ENCODE results near the gene ULK4.

Gene ULK4

DNA sequence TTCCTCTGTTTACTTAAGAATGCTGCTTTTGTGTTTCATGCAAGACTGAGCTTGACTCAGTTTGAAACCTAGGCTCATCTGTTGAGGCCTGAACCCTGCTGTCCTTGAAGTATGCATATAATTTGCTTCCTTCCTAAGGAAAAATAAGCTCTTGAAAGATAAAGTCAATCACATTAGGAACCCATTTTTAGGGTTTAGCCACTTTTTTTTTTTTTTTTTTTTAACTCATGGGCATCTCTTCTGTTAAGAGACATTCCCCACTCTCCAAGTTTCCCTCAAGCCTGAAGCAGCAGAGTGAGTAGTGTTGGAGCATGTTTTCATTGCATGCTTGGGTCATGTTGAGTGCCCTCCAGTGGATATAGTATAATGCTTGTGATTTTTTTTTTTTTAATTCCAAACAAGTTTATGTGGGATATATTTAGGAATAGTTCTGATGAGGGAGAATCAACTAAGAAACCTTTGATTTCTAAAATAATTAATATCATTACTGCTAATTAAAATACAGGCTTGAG, 759.0 kb downstream of the ULK4 start:
- DNase-seq (ENCODE audit: low read depth in 1 of 2, low spot score in 1 of 2): no peak

DNA sequence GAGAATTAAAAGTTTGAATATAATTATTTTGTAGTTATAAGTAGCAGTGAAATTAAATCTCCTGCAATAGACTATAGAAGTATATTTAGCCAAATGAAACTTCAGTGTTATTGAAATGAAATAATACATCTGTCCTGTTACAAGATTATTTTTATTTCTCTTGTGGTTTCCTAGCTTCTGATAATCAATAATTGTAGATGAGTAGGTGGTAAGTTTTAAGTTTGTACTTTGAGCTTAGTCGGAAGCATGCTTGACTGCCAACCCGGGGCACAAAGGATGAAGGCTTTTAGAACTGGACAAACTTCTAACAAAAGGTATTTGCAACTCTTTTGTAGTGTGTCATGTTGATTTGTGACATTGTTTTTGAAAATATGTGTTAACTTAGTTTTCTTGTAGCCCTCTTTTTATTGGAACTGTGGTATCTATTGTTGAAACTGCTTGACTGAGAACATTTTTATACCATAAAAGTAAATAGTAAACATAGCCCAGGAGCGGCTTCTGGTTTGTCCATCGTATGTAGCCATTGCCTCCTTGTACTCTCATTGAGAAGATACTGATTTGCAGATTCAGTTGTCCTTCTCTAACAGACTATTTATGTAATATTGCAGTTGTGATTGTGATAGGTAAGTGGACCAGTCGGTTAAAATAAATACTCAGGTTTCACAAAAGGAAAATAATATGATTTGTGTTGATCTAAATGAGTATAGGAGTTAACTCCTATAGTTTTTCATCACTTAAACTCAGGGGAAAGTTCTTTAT, 759.6 kb downstream of the ULK4 start:
- DNase-seq (ENCODE audit: low read depth in 1 of 2, low spot score in 1 of 2): no peak

DNA sequence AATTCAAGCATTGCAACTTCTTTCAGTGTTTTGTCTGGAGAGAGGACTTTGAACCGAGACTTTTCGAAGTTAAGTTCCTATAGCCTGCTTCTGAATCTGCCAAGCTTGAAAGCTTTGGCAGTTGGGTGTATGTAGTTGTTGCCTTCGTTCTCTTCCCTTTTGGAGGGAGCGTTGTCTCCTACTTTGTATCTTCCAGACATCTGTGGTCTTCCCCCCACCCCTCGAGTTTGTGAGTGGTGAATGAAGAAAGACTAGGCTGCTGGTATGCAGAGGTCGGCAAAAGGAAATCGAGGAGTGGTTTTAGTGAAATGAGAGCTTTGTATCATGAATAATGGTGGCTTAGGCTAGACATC, 761.3 kb downstream of the ULK4 start:
- no peak for DNase-seq (ENCODE audit: low read depth in 1 of 2, low spot score in 1 of 2)

DNA sequence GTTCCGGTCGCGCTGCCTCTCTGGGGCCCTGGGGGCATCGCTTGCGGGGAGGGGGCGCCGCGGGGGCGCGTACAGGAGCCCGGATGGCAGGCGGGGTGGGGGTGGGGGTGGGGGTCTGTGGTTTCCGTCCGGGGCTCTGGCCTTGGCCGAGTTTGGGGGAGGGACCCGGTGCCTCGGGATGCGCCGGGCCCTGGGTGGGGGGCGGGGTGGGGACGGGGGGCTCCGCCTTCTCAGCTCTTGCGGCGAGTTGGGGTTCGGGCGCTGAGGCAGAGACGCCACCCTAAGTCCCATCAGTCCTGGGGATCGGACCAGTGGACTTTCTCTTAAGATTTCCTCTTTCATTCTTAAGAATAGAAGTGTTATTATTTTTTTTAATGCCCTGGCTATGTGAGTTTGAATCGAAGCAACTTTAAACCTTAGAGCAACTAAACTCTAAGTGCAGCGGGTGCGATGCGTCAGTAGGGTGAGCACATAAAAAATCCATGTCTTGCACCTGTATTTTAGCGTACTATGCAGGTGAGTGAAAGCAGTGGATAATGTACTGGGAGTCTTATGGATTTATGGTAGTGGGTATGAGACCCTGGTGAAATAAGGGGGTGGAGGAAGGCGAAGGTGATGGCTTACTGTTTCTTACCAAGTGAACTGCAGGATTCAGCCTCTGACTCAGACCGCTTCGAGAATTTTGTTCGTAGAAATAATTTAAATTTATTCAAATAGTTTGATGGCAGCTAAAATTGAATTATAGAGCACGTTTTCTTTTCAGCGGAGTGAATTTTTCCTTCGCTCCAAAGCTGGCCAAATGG, 761.8 kb downstream of the ULK4 start:
- DNase-seq (ENCODE audit: low read depth in 1 of 2, low spot score in 1 of 2): peak in 1 of 2 donors; percentile 17

DNA sequence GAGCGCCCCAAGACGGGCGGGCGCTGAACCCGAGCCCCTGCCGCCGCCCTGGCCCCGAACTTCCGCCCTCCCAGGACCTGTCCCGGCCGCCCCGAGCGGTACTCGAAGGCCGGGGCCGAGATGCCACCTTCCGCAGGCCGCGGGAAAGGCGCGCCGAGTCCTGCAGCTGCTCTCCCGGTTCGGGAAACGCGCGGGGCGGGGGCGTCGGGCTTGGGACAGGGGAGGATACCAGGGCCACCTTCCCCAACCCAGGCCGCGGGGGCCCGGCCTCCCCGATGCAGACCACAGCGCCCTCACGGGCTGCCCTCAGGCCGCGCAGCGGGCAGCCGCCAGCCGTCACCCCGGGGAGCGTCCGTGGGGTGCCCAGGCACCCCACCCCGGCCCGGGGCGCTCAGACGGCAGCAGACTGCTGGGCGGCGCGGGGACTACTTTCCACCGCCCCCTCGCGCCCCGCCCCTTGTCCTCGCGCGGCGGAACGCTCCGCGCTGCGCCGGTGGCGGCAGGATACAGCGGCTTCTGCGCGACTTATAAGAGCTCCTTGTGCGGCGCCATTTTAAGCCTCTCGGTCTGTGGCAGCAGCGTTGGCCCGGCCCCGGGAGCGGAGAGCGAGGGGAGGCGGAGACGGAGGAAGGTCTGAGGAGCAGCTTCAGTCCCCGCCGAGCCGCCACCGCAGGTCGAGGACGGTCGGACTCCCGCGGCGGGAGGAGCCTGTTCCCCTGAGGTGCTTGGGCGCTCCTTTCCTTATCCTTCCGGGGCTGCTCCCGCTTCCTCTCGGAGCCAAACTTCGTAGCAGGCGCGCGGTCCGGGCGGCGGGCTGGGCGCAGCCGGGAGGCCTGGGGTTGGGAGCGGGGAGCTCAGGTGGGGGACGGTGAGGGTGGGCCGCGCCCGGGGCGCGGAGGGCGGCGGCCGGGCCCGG, 762.7 kb downstream of the ULK4 start, which contains the start of gene CTNNB1:
TSS of gene CTNNB1 (plus strand) at position 556 of the 916 bp plus-strand sequence. CDS start 24,564 bp downstream, outside the sequence.
- DNase-seq (ENCODE audit: low read depth in 1 of 2, low spot score in 1 of 2): peak; percentile 82 to 88

DNA sequence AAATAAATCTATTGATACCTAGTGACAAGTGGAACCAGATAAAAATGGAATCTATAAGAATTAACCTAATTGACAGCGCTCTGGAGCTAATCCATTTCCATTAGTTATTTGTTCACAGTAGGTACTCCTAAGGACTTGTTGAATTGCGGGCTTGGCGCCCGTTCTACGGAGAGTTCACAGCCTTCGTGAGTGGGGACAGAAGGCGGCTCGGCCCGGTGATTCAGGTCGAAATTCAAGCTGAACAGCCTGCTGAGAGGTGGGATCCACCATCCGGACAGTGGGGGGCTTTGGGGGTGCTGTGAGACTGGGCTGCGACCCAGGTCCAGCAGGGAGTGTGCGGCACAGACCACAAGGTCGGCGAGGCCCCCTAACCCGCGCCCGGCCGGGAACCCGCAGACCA, 763.4 kb downstream of the ULK4 start:
- no peak for DNase-seq (ENCODE audit: low read depth in 1 of 2, low spot score in 1 of 2)

DNA sequence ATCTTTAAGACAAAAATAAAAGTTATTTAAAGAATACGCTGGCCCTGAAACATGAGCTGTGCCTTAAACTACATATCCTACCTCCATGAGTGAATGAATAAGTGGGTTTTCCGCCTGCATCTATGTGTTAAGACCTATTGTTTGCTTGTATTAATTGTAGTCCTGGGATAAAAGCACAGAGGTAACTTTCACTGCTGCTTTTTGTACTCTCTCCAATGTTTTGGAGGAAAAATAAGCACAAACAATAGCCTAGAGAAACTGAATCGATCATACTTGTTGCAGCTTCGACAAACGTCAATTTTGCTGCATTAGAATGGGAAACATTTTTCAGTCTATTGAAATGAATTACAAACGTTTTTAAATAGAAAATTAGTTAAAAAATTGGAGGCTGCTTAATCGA, 763.9 kb downstream of the ULK4 start:
- DNase-seq (ENCODE audit: low read depth in 1 of 2, low spot score in 1 of 2): no peak
